ENCODE results near the gene GINS2. TPM values are rescaled to one million over a fixed set of nuclear protein-coding genes. Genes with fewer than 3 reads are reported as not detected.

Gene GINS2
- total RNA-seq, 1 experiment from 2014 or later = 52.7 TPM

DNA sequence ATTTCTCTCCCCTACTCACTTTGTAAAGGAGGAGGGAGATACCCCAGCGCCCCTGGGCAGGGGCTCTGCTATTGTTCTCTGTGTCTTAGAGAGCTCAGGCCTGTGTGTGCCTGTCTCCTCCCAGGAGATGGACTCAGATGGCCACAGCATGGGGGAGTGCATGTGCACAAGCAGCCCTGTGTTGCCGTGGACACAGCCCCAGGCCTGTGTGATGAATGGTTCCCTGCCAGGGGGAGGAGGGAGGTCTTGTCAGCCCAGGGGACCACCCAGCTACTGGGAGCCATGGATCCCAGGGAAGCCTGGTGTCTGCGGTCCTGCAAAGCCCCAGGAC lies 26.3 kb downstream of the GINS2 start:
- Histone ChIP-seq H2BK12ac (ENCODE audit: insufficient read length, low read depth, low read length) (no peak overlapping the region), H3K18ac (ENCODE audit: insufficient read length, low read depth, low read length) (no peak overlapping the region), H3K14ac (ENCODE audit: insufficient read depth, low read length) (no peak overlapping the region), H3K23ac (ENCODE audit: insufficient read length, low read depth, low read length) (no peak overlapping the region), H3K79me1 (ENCODE audit: insufficient read depth, low read depth, low read length, poor library complexity, severe bottlenecking) (no peaks in the 10 kb centered on the region), H3K4me1 (ENCODE audit: insufficient read depth, low read length) (no peaks in the 10 kb centered on the region), H2AFZ (ENCODE audit: low read length) (no peak overlapping the region), H3K56ac (ENCODE audit: insufficient read length, low read depth, low read length) (no peak overlapping the region), H2BK20ac (ENCODE audit: low read depth, low read length, poor library complexity, severe bottlenecking) (no peak overlapping the region), H3K23me2 (ENCODE audit: insufficient read length, low read depth, low read length, poor library complexity, severe bottlenecking) (no peaks in the 10 kb centered on the region), H2BK15ac (ENCODE audit: low read depth, low read length) (no peak overlapping the region), H3T11ph (ENCODE audit: low read length) (no peak overlapping the region), H3K4ac (ENCODE audit: low read depth, low read length) (no peak overlapping the region), H3K27me3 (ENCODE audit: insufficient read depth, low read length) (no peaks in the 10 kb centered on the region), H2AK5ac (ENCODE audit: insufficient read length, low read length) (no peak overlapping the region), H3K9me3 (ENCODE audit: control insufficient read depth, low read depth, low read length) (no peaks in the 10 kb centered on the region), H4K91ac (ENCODE audit: insufficient read length, low read depth, low read length) (no peak overlapping the region), H3K4me2 (ENCODE audit: insufficient read depth, insufficient read length, low read length) (no peak overlapping the region), H4K5ac (ENCODE audit: insufficient read length, low read depth, low read length) (no peak overlapping the region), H3K27ac (ENCODE audit: insufficient read length, low read depth, low read length) (no peak overlapping the region), H4K8ac (replicated peaks; ENCODE audit: insufficient read length, low read depth, low read length) (no peak overlapping the region), H3K79me2 (ENCODE audit: insufficient read depth, low read length) (no peaks in the 10 kb centered on the region), H4K20me1 (ENCODE audit: control insufficient read depth, insufficient read depth, insufficient read length) (no peaks in the 10 kb centered on the region), H2BK5ac (ENCODE audit: insufficient read length, low read length) (no peak overlapping the region), H3K9ac (ENCODE audit: extremely low read depth, insufficient read length, low read length) (no peak overlapping the region), H2BK120ac (ENCODE audit: low read depth, low read length, poor library complexity, severe bottlenecking) (no peak overlapping the region)
- H3K4me1 Mint-ChIP-seq = peaks cover 4% of the 10 kb centered on the region in 2 experiments; a peak in 3 of 4 replicates
- TF ChIP-seq, protein P1, sequence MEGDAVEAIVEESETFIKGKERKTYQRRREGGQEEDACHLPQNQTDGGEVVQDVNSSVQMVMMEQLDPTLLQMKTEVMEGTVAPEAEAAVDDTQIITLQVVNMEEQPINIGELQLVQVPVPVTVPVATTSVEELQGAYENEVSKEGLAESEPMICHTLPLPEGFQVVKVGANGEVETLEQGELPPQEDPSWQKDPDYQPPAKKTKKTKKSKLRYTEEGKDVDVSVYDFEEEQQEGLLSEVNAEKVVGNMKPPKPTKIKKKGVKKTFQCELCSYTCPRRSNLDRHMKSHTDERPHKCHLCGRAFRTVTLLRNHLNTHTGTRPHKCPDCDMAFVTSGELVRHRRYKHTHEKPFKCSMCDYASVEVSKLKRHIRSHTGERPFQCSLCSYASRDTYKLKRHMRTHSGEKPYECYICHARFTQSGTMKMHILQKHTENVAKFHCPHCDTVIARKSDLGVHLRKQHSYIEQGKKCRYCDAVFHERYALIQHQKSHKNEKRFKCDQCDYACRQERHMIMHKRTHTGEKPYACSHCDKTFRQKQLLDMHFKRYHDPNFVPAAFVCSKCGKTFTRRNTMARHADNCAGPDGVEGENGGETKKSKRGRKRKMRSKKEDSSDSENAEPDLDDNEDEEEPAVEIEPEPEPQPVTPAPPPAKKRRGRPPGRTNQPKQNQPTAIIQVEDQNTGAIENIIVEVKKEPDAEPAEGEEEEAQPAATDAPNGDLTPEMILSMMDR (conservative IDR thresholded peaks at IDR 0.05) = no peak
- H3K36me3 Mint-ChIP-seq (ENCODE audit: insufficient read depth in 1 of 3, low read depth in 3 of 3) = peaks cover 57 to 92% (median 91%) of the 10 kb centered on the region in 3 experiments
- no peak overlapping the region for H3K4me3 Mint-ChIP-seq
- WGBS (ENCODE audit: extremely low coverage, insufficient read length, low lambda C conversion rate) = no CpG with 5 or more reads among the region's 3 CpGs
- H3K9me3 Mint-ChIP-seq = no peaks in the 10 kb centered on the region
- H3K27ac Mint-ChIP-seq = peak overlapping the region in 2 of 3 experiments; percentile 87 to 89; a peak in 3 of 7 replicates
- no peak for DNase-seq
- no peaks in the 10 kb centered on the region; the same call in 1 of the 2 replicates for H3K27me3 Mint-ChIP-seq (ENCODE audit: low read depth)
